SK-MEL-5 (cell line): Measurements from ENCODE around the gene LYVE1. TPM values are rescaled to one million over a fixed set of nuclear protein-coding genes. Genes with fewer than 3 reads are reported as not detected.

Experiments
- DNase-seq: peaks from one replicate; pipeline ENCODE4 v3.0.0-alpha.2; 2016; ENCODE audit warnings: low read depth, low spot score
- in situ Hi-C: cut with HindIII; loops from 2 replicates; pipeline ENCODE4 v1.10.0; 2016; ENCODE audit warnings: low sequenced_read_pairs, high pct_unique_total_duplicates, low pct_unique_long_range_greater_than_20kb
- total RNA-seq: library from RNA; depleted of rRNA; stranded (reverse); fragments of >200 nt; shearing (Covaris generic); gene quantifications from 2 replicates; pipeline ENCODE4 v1.2.3, GENCODE V29; 2014

LYVE1 gene
- total RNA-seq, 1 experiment from 2014 or later: not detected

GRCh38 chr11:10567446-10567845, 1.0 kb downstream of the LYVE1 start:
- DNase-seq: no peak

GRCh38 chr11:10566257-10566957, 2.1 kb downstream of the LYVE1 start:
- in situ Hi-C loops: no loop called here
- DNase-seq: no peak

More at GRCh38 chr11:10567446-10567845, 1.0 kb downstream of the LYVE1 start:
- in situ Hi-C loops: no loop called here

- DNase-seq: no peak
- in situ Hi-C loops: no loop called here
Measured at GRCh38 chr11:10565493-10565892, 3.0 kb downstream of the LYVE1 start.

GRCh38 chr11:10564696-10565318, 3.7 kb downstream of the LYVE1 start:
- in situ Hi-C loops: no loop called here
- no peak for DNase-seq

- in situ Hi-C loops: no loop called here
- no peak for DNase-seq
Measured at GRCh38 chr11:10564030-10564429, 4.4 kb downstream of the LYVE1 start.

- in situ Hi-C loops: no loop called here
- no peak for DNase-seq
Measured at GRCh38 chr11:10561947-10562346, 6.5 kb downstream of the LYVE1 start.

- in situ Hi-C loops: no loop called here
- DNase-seq: no peak
Measured at GRCh38 chr11:10561043-10561818, 7.2 kb downstream of the LYVE1 start.

GRCh38 chr11:10558288-10558687, 10.2 kb downstream of the LYVE1 start:
- no peak for DNase-seq
- in situ Hi-C loops: no loop called here

- DNase-seq: no peak
- in situ Hi-C loops: no loop called here
Measured at GRCh38 chr11:10556590-10556989, 11.9 kb downstream of the LYVE1 start.

- in situ Hi-C loops: no loop called here
Measured at GRCh38 chr11:10551845-10552352, 16.6 kb downstream of the LYVE1 start.

GRCh38 chr11:10551290-10551592, 17.2 kb downstream of the LYVE1 start:
- in situ Hi-C loops: no loop called here
- no peak for DNase-seq

More at GRCh38 chr11:10551845-10552352, 16.6 kb downstream of the LYVE1 start:
- no peak for DNase-seq

GRCh38 chr11:10550503-10551289, 17.8 kb downstream of the LYVE1 start:
- DNase-seq: no peak

GRCh38 chr11:10544491-10545465, 23.7 kb downstream of the LYVE1 start:
- no peak for DNase-seq
- in situ Hi-C loops: no loop called here

More at GRCh38 chr11:10550503-10551289, 17.8 kb downstream of the LYVE1 start:
- in situ Hi-C loops: no loop called here

GRCh38 chr11:10543782-10544181, 24.7 kb downstream of the LYVE1 start:
- in situ Hi-C loops: no loop called here

GRCh38 chr11:10542776-10543175, 25.7 kb downstream of the LYVE1 start:
- in situ Hi-C loops: no loop called here

More at GRCh38 chr11:10543782-10544181, 24.7 kb downstream of the LYVE1 start:
- DNase-seq: no peak

GRCh38 chr11:10541561-10541930, 26.9 kb downstream of the LYVE1 start:
- no peak for DNase-seq
- in situ Hi-C loops: no loop called here

More at GRCh38 chr11:10542776-10543175, 25.7 kb downstream of the LYVE1 start:
- DNase-seq: no peak
